Endothelial cell of umbilical vein (primary cell): Measurements from ENCODE around the gene GRID1. TPM values are rescaled to one million over a fixed set of nuclear protein-coding genes. Genes with fewer than 3 reads are reported as not detected.

Experiments used
- BruUV-seq: library from RNA; stranded (reverse); fragments of 400-500 nt; replicated peaks from 2 replicates; lab custom pipeline; 2021; lab: Mats Ljungman, UMichigan
- CTCF ChIA-PET: fragments of 300-600, 350-600 bp; sonication (Branson Sonifier 250); formaldehyde crosslinking; loops from one replicate; lab custom pipeline; 2021; ENCODE audit warnings: antibody characterized with exemption, inconsistent platforms; lab: Charles Lee
- POLR2A ChIA-PET: fragments of 300-600, 350-600 bp; sonication (Branson Sonifier 250); formaldehyde crosslinking; loops from one replicate; lab custom pipeline; 2021; ENCODE audit warnings: antibody characterized with exemption, inconsistent platforms; lab: Charles Lee
- DNase-seq: peaks from one replicate; pipeline ENCODE4 v3.0.0-alpha.2; 2011; ENCODE audit warnings: low read depth, low spot score
- FAIRE-seq: peaks from 2 replicates; lab custom pipeline; 2011; peaks lifted over from hg19 to GRCh38; lab: Jason Lieb, UNC
- H2AFZ ChIP-seq: 2 replicates; pipeline ENCODE4 v1.6.0; 2012; ENCODE audit warnings: low read depth, low read length, control low read depth, inconsistent platforms
- H3K27ac ChIP-seq: 2 replicates; pipeline ENCODE4 v1.5.1; 2011; ENCODE audit warnings: low read depth, mild to moderate bottlenecking, control low read depth, low read length, moderate library complexity; ENCODE audit not compliant: insufficient read depth
- H3K27me3 ChIP-seq, 2 experiments: 2 replicates each; pipeline versions ENCODE4 v1.6.0 to v1.6.1; 2011; ENCODE audit warnings: low read length in 2 of 2, mixed read lengths in 1 of 2; ENCODE audit not compliant: control insufficient read depth in 2 of 2, insufficient read depth in 2 of 2
- H3K36me3 ChIP-seq, 2 experiments: 2 replicates in 1 of 2; 3 replicates in 1 of 2; pipeline ENCODE4 v1.5.1; 2011; ENCODE audit warnings: low read length in 2 of 2, mild to moderate bottlenecking in 1 of 2, moderate library complexity in 1 of 2; ENCODE audit not compliant: control insufficient read depth in 2 of 2, insufficient read depth in 2 of 2; ENCODE audit errors: extremely low read depth in 1 of 2
- H3K4me1 ChIP-seq: 3 replicates; pipeline ENCODE4 v1.5.1; 2011; ENCODE audit warnings: mild to moderate bottlenecking, low read length; ENCODE audit not compliant: control insufficient read depth, insufficient read depth; ENCODE audit errors: extremely low read depth
- H3K4me2 ChIP-seq: 2 replicates; pipeline ENCODE4 v1.6.1; 2011; ENCODE audit warnings: low read length, control low read depth, mixed read lengths; ENCODE audit not compliant: insufficient read depth
- H3K4me3 ChIP-seq, 3 experiments: fragments of 200-600 bp in 1 of 3; sonication (generic), shearing (Covaris generic) in 1 of 3; replicated peaks in 1 of 3; 2 replicates each; pipeline ENCODE4 v1.5.1; 2011 to 2016; ENCODE audit warnings: control low read depth in 3 of 3, low read length in 3 of 3, mild to moderate bottlenecking in 2 of 3, inconsistent platforms in 1 of 3, low read depth in 1 of 3, moderate library complexity in 1 of 3; ENCODE audit not compliant: insufficient read depth in 1 of 3
- H3K79me2 ChIP-seq: 2 replicates; pipeline ENCODE4 v1.6.0; 2012; ENCODE audit warnings: low read length, inconsistent platforms; ENCODE audit not compliant: control insufficient read depth, insufficient read depth
- H3K9ac ChIP-seq: replicated peaks from 2 replicates; pipeline ENCODE3; 2011; ENCODE audit warnings: low read length, control low read depth; ENCODE audit not compliant: insufficient read depth; ENCODE audit errors: extremely low read depth
- H3K9me1 ChIP-seq: replicated peaks from 3 replicates; pipeline ENCODE4 v1.6.0; 2011; ENCODE audit warnings: mild to moderate bottlenecking, low read length; ENCODE audit not compliant: control insufficient read depth, insufficient read depth; ENCODE audit errors: extremely low read depth
- H3K9me3 ChIP-seq: replicated peaks from 2 replicates; pipeline ENCODE4 v1.5.1; 2012; ENCODE audit warnings: low read length, inconsistent platforms; ENCODE audit not compliant: control insufficient read depth, insufficient read depth
- H4K20me1 ChIP-seq: replicated peaks from 2 replicates; pipeline ENCODE3; 2011; ENCODE audit warnings: mild to moderate bottlenecking, low read length; ENCODE audit not compliant: control insufficient read depth, insufficient read depth; ENCODE audit errors: extremely low read depth
- EZH2 ChIP-seq: IDR thresholded peaks from 2 replicates; pipeline ENCODE4 v1.6.1; 2012; ENCODE audit warnings: borderline replicate concordance, low read depth, mild to moderate bottlenecking, moderate library complexity, low read length, inconsistent platforms; ENCODE audit not compliant: severe bottlenecking
- FOS ChIP-seq: IDR thresholded peaks from 2 replicates; pipeline ENCODE4 v1.6.1; 2011; ENCODE audit warnings: mild to moderate bottlenecking, low read length, moderate library complexity, borderline replicate concordance; ENCODE audit not compliant: insufficient read depth
- GATA2 ChIP-seq: IDR thresholded peaks from 2 replicates; pipeline ENCODE4 v1.7.0; 2011; ENCODE audit warnings: low read depth, mild to moderate bottlenecking, moderate library complexity, mixed read lengths, low read length; ENCODE audit not compliant: insufficient read length, insufficient read depth
- JUN ChIP-seq: IDR thresholded peaks from 2 replicates; pipeline ENCODE4 v1.6.1; 2011; ENCODE audit warnings: borderline replicate concordance, low read depth; ENCODE audit not compliant: insufficient read length, insufficient read depth
- MAX ChIP-seq: IDR thresholded peaks from 2 replicates; pipeline ENCODE4 v1.6.1; 2011; ENCODE audit not compliant: insufficient read depth, insufficient read length
- MYC ChIP-seq: IDR thresholded peaks from one replicate; pipeline ENCODE4 v1.6.1; 2011; ENCODE audit warnings: mild to moderate bottlenecking, low read depth, low read length
- POLR2A ChIP-seq: IDR thresholded peaks from 2 replicates; pipeline ENCODE4 v1.6.1; 2012; ENCODE audit warnings: low read depth, mild to moderate bottlenecking, control low read depth, low read length
- POLR2AphosphoS5 ChIP-seq: IDR thresholded peaks from 2 replicates; pipeline ENCODE4 v1.6.1; 2012; ENCODE audit warnings: low read depth, mild to moderate bottlenecking, control low read depth, low read length, moderate library complexity; ENCODE audit not compliant: insufficient read depth
- dilution Hi-C: fragments of 300-500 bp; cut with MboI; formaldehyde crosslinking; loops from one replicate; pipeline ENCODE4 v1.15.0; 2019; ENCODE audit warnings: low sequenced_read_pairs; ENCODE audit not compliant: extremely low pct_ligation_motif_present
- intact Hi-C: fragments of 100-400 bp; cut with micrococcal nuclease; formaldehyde crosslinking; loops from one replicate; pipeline ENCODE4 v1.10.0; 2022
- polyA plus RNA-seq, 4 experiments: library from polyadenylated mRNA; depleted of rRNA in 3 of 4; stranded (reverse) in 3 of 4; unstranded in 1 of 4; fragments of >200 nt; gene quantifications; 2 replicates each; pipeline versions ENCODE4 v1.2.1 to v1.2.3, GENCODE V29; 2011 to 2012; ENCODE audit warnings: missing spikeins in 1 of 4
- total RNA-seq: library from RNA; stranded (reverse); gene quantifications from 2 replicates; pipeline ENCODE4 v1.2.3, GENCODE V29; 2021
- TF ChIP-seq, protein P1 (sequence below), 2 donors: IDR thresholded peaks; 1 replicate in 1 of 2; 2 replicates in 1 of 2; pipeline ENCODE4 v1.5.1; 2011; ENCODE audit warnings: low read length in 2 of 2, mild to moderate bottlenecking in 2 of 2, moderate library complexity in 2 of 2, control low read depth in 1 of 2, inconsistent platforms in 1 of 2, low read depth in 1 of 2; ENCODE audit not compliant: insufficient read depth in 1 of 2; ENCODE audit errors: extremely low read depth in 1 of 2

The GRID1 gene
- total and polyA plus RNA-seq, 2 donors (not counting 3 experiments of a cell fraction or from before 2014, with no cell fraction given), result not detected

GRCh38 chr10:85971494-85971893 lies 395.1 kb downstream of the GRID1 start:
- dilution Hi-C loops, result no loop called here

GRCh38 chr10:85967594-85967993 lies 399.0 kb downstream of the GRID1 start:
- dilution Hi-C loops, result no loop called here
- intact Hi-C loops, result no loop called here
- FAIRE-seq, result no peak

More at GRCh38 chr10:85971494-85971893, 395.1 kb downstream of the GRID1 start:
- no peak overlapping the region for H3K27ac ChIP-seq
- H3K4me2 ChIP-seq, result no peak overlapping the region
- ChIA-PET POLR2A (no interaction called here), CTCF (no interaction called here)
- intact Hi-C loops, result no loop called here
- no peaks in the 10 kb centered on the region for H3K4me1 ChIP-seq
- TF ChIP-seq, protein P1, sequence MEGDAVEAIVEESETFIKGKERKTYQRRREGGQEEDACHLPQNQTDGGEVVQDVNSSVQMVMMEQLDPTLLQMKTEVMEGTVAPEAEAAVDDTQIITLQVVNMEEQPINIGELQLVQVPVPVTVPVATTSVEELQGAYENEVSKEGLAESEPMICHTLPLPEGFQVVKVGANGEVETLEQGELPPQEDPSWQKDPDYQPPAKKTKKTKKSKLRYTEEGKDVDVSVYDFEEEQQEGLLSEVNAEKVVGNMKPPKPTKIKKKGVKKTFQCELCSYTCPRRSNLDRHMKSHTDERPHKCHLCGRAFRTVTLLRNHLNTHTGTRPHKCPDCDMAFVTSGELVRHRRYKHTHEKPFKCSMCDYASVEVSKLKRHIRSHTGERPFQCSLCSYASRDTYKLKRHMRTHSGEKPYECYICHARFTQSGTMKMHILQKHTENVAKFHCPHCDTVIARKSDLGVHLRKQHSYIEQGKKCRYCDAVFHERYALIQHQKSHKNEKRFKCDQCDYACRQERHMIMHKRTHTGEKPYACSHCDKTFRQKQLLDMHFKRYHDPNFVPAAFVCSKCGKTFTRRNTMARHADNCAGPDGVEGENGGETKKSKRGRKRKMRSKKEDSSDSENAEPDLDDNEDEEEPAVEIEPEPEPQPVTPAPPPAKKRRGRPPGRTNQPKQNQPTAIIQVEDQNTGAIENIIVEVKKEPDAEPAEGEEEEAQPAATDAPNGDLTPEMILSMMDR (IDR thresholded peaks at IDR 0.05; ENCODE audit: extremely low read depth in 1 of 2, insufficient read depth in 1 of 2, low read depth in 1 of 2, low read length in 2 of 2), result no peak
- TF ChIP-seq MYC (no peak), POLR2A (no peak), FOS (no peak), POLR2AphosphoS5 (no peak), EZH2 (no peak)
- H3K27me3 ChIP-seq, result no peaks in the 10 kb centered on the region
- peaks cover 2% of the 10 kb centered on the region for H3K9me3 ChIP-seq
- H4K20me1 ChIP-seq, result no peaks in the 10 kb centered on the region
- H3K9me1 ChIP-seq, result no peaks in the 10 kb centered on the region
- no peak overlapping the region for H3K4me3 ChIP-seq
- DNase-seq, result no peak
- no peak overlapping the region for H3K9ac ChIP-seq
- H2AFZ ChIP-seq, result no peak overlapping the region
- H3K36me3 ChIP-seq, result no peaks in the 10 kb centered on the region
- no peak for FAIRE-seq
- no peaks in the 10 kb centered on the region for H3K79me2 ChIP-seq
- BruUV-seq, result no TSS peak

More at GRCh38 chr10:85967594-85967993, 399.0 kb downstream of the GRID1 start:
- H3K9me1 ChIP-seq, result no peaks in the 10 kb centered on the region
- H3K4me1 ChIP-seq, result no peaks in the 10 kb centered on the region
- no peaks in the 10 kb centered on the region for H3K27me3 ChIP-seq
- no peaks in the 10 kb centered on the region for H4K20me1 ChIP-seq
- H3K79me2 ChIP-seq, result no peaks in the 10 kb centered on the region
- TF ChIP-seq JUN, result no peak
- no peak for TF ChIP-seq MYC
- no peak for TF ChIP-seq EZH2
- TF ChIP-seq GATA2, result no peak
- TF ChIP-seq FOS, result no peak
- TF ChIP-seq POLR2AphosphoS5, result no peak
- TF ChIP-seq, protein P1 (IDR thresholded peaks at IDR 0.05; ENCODE audit: extremely low read depth in 1 of 2, insufficient read depth in 1 of 2, low read depth in 1 of 2, low read length in 2 of 2), result no peak
- no peak for TF ChIP-seq MAX
- no peak for TF ChIP-seq POLR2A
- no peak overlapping the region for H3K9ac ChIP-seq
- H3K9me3 ChIP-seq, result no peaks in the 10 kb centered on the region
- CTCF ChIA-PET, result no interaction called here
- no peak overlapping the region for H3K4me3 ChIP-seq
- no TSS peak for BruUV-seq
- no peak overlapping the region for H2AFZ ChIP-seq
- H3K27ac ChIP-seq, result no peak overlapping the region
- POLR2A ChIA-PET, result no interaction called here
- no peak for DNase-seq
- no peak overlapping the region for H3K4me2 ChIP-seq
- H3K36me3 ChIP-seq, result no peaks in the 10 kb centered on the region
